GM19397 (cell line): Measurements from ENCODE around the gene ZNF26.

Experiments used
- ATAC-seq: cut with Tn5 transposase; IDR thresholded peaks from one replicate; pipeline ENCODE4 v1.9.1; 2021; ENCODE audit warnings: mild to moderate bottlenecking, moderate library complexity; ENCODE audit not compliant: unreplicated experiment

The ZNF26 gene

GRCh38 chr12:133058203-133059113 lies 72.3 kb downstream of the ZNF26 start:
- ATAC-seq = no peak

DNA sequence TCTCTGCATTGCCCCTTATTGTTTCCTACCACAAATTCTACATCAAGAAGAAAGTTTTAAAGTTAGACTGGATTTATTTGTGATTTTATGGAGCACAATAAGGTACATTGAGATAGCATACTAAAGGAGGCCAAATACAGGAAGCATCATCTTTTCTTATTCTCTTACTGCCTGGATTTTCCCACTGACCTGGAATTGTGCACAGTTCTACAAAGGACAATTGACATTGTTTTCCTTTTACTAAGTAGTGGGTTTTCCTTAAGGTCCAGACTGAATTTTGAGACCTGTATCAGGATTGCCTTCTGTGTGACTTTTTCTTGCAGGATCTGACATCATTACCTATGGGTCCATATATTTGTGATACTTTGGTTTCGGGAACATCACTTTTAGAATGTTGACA lies 75.8 kb downstream of the ZNF26 start:
- no peak for ATAC-seq

GRCh38 chr12:133063556-133063955 lies 77.4 kb downstream of the ZNF26 start:
- no peak for ATAC-seq

DNA sequence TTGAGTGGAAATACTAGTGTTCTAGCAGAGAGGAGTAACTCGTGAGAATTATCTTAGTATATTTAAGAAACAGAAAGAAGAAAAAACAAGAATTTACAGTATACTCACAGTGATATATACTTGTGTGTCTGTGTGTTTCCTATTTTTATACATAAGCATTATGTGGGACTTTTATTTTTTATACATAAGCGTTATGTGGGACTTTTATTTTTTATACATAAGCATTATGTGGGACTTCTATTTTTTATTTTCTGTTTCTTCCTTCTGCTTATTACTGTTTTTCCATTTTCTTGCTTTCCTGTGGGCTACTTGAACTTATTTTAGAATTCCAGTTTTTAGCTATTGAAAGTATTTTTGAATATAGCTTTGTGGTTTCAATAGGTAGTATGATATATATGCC lies 87.7 kb downstream of the ZNF26 start:
- no peak for ATAC-seq
